Left kidney (tissue), 2 donors: ENCODE measurements around the gene POLA1. TPM values are rescaled to one million over a fixed set of nuclear protein-coding genes. Genes with fewer than 3 reads are reported as not detected.

Experiments used
- DNase-seq: peaks from one replicate; pipeline ENCODE4 v3.0.0-alpha.2; 2013
- polyA plus RNA-seq: library from polyadenylated mRNA; unstranded; fragments of 120-200 nt; gene quantifications from one replicate; pipeline ENCODE4 v1.2.1, GENCODE V29; 2013; ENCODE audit not compliant: insufficient read length

Gene POLA1
- polyA plus RNA-seq, 1 donor, result 21.5 TPM

GRCh38 chrX:25022499-25023325 lies 329.0 kb downstream of the POLA1 start:
- no peak for DNase-seq

GRCh38 chrX:25023908-25024307 lies 330.2 kb downstream of the POLA1 start:
- DNase-seq, result no peak

GRCh38 chrX:25025615-25026014 lies 331.9 kb downstream of the POLA1 start:
- no peak for DNase-seq

- no peak for DNase-seq
Measured at GRCh38 chrX:25026576-25026975, 332.9 kb downstream of the POLA1 start.

- no peak for DNase-seq
Measured at GRCh38 chrX:25028726-25029125, 335.0 kb downstream of the POLA1 start.

- DNase-seq, result no peak
Measured at GRCh38 chrX:25029288-25029825, 335.6 kb downstream of the POLA1 start.

GRCh38 chrX:25034889-25035288 lies 341.2 kb downstream of the POLA1 start:
- no peak for DNase-seq

GRCh38 chrX:25039036-25039435 lies 345.3 kb downstream of the POLA1 start:
- no peak for DNase-seq

GRCh38 chrX:25043192-25043591 lies 349.5 kb downstream of the POLA1 start:
- no peak for DNase-seq

Other genes with a start within 250 kb of the POLA1 start
- gene PDK3, start 228.6 kb upstream of the POLA1 start, polyA plus RNA-seq, result 12.5 TPM
- 3.3 TPM for gene PCYT1B, start 46.6 kb upstream of the POLA1 start, polyA plus RNA-seq